Cortex of kidney (tissue), 1 donor: ENCODE results near the gene CACNA1B.

ENCODE experiments used
- DNase-seq: peaks from one replicate; lab custom pipeline; 2025; lab: John Stamatoyannopoulos, UW

The CACNA1B gene

GRCh38 chr9:137967280-137967953 is 89.8 kb downstream of the CACNA1B start:
- DNase-seq: no peak

GRCh38 chr9:137968235-137968634 is 90.7 kb downstream of the CACNA1B start:
- no peak for DNase-seq

DNA sequence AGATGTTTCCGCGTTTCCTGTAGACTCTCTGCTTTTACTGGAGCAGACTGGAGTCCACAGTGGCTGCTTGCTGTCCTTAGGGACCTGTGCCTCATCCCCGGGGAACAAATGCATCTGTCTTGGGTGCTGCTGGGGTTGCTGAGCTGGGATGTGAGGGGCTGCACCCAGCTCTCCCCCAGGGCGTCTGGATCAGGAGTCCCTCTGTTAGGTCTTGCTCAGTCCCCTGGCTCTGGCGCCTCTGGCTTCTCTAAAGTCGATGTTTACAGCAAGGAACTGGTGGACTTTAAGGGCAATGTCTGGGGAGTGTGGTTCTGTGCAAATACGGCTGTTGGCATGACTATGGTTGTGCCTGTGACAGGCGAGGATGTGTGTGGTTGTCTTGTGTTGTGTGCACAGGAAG is 91.4 kb downstream of the CACNA1B start:
- no peak for DNase-seq

GRCh38 chr9:137969685-137970084 is 92.1 kb downstream of the CACNA1B start:
- DNase-seq: no peak

- DNase-seq: no peak
Observed at GRCh38 chr9:137970098-137970497, 92.5 kb downstream of the CACNA1B start.

DNA sequence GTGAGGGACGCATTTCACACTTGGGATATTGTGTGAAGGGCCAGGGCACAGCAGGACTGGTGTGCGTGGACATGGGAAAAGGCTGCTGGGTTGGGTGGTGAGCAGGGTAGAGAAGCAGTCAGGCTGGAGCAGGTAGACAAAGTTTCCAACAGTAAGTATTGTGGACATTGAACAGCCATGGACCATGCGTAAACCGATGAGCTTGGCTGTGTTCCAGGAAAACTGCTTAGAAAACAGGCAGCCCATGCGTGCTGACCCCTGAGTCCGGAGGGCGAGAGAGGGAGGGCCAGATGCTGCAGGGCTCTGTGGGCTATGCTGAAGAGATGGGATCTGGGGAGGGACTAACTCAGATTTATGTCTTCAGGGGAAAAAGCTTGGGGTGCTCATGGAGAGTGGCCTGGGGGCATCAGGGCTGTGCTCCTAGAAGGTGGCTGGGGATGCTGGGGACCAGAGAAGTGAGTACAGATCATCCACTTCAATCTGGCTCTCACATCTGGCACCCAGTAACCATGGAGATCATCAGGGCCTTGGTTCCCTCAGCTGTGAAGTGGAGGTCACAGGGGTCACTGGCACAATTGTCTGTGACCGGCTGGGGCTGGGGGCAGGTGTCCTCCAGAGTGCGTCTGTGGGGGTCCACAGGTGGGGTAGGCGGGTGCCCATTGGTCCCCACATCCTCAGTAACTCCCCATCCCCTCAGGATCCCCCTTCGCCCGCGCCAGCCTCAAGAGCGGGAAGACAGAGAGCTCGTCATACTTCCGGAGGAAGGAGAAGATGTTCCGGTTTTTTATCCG is 93.3 kb downstream of the CACNA1B start:
- DNase-seq: no peak

GRCh38 chr9:137971477-137972138 is 94.0 kb downstream of the CACNA1B start:
- DNase-seq: no peak

DNA sequence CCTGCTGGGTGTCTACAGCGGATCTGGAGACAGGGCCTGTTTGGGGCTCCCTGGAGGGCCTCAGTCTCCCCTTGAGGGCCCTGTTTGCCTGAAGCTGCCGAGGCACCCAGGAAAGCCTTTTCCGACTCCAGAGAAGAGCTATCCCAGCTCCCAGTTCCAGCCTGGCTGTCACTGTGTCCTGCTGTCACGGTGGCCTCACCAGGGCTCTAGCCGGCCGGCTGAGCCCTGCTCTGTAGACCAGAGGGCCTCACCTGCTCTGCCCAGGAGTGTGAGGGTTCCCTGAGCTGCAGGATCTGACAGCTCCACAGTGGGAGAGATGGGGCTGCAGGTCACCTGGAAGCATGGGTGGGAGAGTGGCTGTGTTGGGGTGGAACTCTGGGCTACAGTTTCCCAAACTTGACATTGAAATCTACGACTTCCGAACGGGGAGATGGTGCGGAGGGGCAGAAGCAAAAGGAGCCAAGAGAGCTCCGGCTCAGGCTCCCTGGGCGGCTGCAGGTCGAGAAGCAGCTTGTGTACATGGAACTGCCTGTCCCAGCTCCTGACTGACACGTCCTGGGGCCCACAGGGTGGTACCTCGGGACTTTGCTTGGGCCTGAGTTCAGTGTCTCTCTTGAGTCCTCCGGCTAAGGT is 94.9 kb downstream of the CACNA1B start:
- no peak for DNase-seq

DNA sequence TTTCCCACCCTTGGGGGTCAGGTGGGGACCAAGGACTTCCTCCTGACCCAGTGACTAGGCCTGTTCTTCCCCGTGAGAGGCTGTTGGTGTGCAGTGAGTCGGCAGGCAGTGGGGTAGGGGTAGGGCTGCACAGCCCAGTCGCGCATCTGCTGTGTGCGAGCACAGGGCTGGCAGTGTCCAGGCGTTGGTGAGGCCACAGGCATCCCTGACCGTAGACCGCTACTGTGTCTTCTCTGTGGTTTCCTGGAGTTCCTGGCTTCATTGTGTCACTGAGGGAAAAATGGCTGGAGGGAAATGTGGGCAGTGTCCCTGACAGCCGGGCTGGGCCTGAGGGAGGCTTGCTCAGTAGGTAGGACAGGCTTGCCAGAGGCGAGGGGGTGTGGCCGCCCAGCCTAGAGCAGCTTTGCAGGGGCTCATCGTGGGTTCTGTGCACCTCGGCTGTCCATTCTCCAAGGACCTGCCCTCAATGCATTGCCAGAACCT is 95.4 kb downstream of the CACNA1B start:
- DNase-seq: no peak

- no peak for DNase-seq
Observed at GRCh38 chr9:137973829-137974416, 96.3 kb downstream of the CACNA1B start.

DNA sequence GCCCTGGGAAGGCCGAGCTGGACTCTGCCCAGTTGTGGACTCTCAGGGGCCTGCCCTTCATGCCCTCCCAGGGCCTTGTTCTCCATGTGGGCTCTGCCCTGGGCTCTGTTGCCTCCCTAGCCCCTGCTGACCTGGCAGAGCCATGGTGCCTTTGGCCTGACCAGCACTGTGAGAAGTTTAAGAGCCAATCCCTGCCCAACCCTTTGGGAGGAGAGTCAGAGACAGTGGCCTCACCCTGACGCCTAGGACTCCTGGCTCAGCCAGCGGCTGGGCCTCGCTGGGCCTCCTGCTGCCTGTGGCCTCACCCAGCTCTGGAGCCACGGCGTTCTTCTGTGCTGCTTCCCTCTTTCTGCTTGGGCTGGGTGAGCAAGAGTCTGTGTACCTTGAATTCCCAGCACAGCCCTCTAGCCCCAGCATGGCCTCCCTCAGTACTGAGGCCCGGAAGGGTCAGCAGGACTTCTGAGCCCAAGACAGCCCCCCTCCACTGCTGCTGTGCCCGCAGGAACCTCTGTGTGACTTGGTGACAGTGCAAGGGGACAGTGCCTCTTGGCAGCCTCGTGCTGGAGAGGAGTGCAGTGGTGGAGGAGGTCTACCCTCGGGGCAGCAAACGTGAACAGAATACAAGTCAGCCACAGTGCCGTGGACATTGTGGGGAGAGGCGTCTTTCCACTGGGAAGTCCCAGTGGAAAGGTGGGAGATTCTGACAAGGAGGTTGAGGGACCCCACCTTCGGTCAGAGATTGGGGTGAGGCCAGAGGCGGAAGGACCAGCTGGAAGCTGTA is 97.4 kb downstream of the CACNA1B start:
- DNase-seq: no peak

DNA sequence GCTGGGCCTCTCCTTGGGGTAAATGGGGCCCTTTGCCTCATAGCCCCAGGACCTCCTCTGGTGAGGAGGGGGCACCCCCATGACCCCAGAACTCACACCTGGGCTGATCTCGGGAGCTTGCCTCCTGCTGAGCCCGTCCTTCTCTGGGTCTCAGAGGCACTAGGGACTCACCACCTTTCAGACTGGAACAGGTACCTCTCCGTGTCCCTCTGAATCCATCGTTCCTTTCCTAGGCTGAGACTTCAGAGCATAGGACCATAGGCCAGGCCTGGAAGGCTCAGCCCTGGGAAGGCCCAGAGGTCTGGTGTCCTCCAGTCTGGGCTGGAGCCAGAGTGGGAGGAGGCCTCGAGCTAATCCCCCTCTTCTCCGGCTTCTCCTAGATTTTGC is 97.9 kb downstream of the CACNA1B start:
- no peak for DNase-seq

GRCh38 chr9:137975936-137976565 is 98.5 kb downstream of the CACNA1B start:
- no peak for DNase-seq

DNA sequence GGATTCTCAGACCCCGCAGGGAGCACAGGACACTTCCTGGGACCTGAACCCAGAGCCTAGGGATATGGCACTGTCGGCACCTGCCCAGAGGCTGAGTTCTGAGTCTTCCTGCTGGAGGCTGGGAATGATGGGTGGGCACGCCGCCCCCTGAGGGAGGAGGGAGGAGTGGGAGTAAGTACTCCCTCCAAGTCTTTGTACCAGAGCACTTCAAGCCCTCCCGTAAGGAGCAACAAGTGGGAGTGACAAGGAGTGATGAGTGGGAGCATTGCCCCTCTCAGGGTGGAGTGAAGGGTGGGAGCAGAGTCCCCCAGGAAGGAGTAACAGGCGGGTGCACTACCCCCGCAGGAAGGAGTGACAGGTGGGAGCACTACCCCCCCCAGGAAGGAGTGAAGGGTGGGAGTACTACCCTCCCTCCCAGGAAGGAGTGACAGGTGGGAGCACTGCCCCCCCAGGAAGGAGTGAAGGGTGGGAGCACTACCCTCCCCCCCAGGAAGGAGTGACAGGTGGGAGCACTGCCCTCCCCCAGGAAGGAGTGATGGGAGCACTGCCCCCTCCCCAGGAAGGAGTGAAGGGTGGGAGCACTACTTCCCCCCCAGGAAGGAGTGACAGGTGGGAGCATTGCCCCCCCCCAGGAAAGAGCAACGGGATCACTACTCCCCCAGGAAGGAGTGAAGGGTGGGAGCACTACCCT is 100.1 kb downstream of the CACNA1B start:
- DNase-seq: no peak

DNA sequence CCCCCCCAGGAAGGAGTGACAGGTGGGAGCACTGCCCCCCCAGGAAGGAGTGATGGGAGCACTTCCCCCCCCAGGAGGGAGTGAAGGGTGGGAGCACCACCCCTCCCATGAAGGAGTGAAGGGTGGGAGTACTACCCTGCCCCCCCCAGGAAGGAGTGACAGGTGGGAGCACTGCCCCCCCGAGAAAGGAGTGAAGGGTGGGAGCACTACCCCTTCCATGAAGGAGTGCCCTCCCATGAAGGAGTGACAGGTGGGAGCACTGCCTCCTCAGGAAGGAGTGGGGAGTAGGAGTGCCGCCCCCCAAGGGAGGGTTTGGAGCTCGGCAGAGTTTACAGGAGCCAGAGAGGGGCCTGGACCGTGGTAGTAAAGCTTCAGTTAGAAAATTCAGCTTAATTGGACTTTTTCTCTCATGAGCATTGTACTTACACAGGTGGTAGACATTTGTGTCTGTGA is 100.7 kb downstream of the CACNA1B start:
- no peak for DNase-seq

GRCh38 chr9:137982200-137982599 is 104.6 kb downstream of the CACNA1B start:
- no peak for DNase-seq

GRCh38 chr9:137984005-137984404 is 106.4 kb downstream of the CACNA1B start:
- no peak for DNase-seq

DNA sequence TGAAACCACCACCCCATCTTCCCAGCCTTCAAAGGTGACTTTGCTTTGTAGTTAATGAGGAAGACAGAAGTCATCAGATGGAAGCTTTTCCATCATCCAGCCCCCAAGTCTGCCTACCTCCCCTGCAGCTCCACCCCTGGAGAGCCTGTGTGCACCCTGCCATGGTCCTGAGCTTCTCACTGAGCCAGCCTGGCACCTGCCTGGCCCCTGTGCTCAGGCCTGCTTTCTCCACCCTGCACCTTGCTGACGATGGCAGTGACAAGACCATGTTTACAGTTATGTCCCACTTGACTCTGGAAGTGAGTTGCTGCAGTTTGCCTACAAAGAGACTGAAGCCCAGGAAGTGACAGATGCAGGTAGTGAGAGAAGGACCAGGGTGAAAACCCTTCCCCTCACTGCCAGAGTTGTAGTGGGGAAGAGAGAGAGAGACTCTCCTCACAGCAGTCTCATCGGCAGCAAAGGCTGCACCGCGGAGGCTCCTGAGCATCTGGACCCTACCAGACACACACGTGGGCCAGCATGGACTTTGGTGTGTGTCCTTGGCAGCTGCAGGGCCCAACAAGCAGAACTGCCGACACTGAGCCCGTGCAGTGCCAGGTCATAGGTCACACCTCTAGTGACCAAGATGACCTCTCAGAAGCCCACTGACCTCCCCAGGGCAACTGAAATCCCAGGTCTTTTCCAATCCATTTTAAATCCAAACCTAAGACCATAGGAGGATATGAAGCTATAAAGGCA is 107.1 kb downstream of the CACNA1B start:
- no peak for DNase-seq

DNA sequence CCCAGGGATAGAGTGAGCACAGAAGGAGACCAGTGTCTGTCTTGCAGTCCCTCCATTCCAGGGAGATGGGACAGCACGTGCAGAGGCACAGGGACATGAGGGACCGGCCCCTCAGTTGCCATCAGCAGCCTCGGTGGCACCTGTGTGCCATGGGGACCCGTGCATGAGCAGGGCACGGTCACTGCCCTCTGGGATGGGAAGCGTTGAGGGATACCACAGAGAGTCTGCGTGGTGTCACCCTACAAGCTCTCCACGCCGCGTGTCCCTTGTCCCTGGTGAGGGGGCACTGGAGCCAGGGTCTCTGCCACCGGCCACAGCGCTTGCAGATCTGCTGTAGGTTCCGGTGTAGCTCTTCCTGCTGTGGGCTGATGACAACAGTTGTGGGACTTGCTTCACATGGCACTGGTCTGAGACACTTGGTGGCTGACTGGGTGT is 108.1 kb downstream of the CACNA1B start:
- no peak for DNase-seq
